ENCODE data around the gene ERCC4.

ERCC4 gene

GRCh38 chr16:13995194-13995593, 75.2 kb downstream of the ERCC4 start:
- DNase-seq, result no peak

DNA sequence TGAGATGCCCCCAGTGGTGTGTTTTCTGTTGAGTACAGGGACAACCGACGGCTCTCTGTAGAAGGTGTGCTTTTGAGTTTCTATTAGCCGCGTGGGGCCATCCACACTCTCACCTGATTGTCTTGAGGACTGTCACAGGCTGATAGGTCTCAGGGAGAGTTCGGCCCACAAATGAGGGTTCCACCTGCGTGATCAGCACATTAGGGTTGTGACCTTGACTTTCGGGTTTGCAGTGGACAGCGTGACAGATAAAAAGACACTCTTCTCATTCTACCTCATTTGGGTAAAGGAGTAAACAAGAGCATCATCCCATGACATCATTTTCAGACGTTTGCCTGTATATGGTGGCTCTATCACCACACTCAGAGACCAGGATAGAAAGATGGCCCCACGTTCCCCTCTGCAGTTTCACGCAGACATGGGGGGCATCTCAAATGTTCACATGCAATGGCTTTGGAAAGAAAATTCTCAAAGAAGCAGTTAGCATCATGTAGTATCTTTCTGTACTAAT, 76.9 kb downstream of the ERCC4 start:
- DNase-seq, result no peak

DNA sequence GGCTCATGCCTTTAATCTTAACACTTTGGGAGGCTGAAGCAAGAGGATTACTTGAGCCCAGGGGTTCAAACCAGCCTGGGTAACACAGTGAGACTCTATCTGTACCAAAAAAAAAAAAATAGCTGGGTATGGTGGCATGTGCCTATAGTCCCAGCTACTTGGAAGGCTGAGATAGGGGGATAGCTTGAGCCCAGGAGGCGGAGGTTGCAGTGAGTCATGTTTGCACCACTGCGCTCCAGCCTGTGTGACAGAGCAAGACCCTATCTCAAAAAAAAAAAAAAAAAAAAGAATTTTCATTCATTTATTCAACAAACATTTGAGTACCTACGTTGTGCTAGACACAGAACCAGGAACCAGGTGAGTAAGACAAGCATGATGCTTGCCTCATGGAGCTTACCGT, 77.6 kb downstream of the ERCC4 start:
- DNase-seq, result no peak

GRCh38 chr16:13997933-13998332, 78.0 kb downstream of the ERCC4 start:
- DNase-seq, result no peak

DNA sequence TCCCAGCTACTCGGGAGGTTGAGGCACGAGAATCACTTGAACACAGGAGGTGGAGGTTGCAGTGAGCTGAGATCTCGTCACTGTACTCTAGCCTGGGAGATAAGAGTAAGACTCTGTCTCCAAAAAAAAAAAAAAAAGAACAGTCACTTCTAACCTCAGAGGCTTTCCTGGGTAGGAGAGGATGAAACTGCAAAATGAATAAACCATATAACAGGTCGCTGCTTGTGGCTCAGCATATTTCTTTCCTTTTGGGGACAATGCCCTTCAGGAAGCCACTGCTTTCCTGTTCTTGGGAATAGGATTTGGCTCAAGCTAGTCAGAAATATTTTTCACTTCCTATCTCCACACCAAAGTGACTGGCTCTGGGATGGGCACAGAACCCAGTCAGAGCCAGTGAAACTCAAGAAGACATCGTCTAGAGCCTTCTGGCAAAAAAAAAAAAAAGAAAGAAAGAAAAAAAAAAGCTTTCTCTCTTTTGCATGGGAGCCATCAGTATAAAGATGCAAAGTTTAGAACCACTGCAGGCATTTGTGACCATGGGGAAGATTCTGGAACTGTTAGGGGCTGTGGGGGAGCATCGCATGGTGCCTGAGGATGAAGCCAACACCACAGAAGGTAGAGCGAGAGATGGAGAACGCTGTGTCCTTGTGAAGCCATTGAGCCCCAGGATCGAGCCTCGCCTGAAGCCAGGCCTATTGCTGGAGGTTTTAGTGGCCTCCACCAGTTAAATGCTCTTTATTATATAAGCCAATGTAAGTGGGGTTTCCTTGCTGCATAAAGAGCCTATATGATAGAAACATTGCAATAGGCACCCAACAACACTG, 79.3 kb downstream of the ERCC4 start:
- DNase-seq, result no peak

DNA sequence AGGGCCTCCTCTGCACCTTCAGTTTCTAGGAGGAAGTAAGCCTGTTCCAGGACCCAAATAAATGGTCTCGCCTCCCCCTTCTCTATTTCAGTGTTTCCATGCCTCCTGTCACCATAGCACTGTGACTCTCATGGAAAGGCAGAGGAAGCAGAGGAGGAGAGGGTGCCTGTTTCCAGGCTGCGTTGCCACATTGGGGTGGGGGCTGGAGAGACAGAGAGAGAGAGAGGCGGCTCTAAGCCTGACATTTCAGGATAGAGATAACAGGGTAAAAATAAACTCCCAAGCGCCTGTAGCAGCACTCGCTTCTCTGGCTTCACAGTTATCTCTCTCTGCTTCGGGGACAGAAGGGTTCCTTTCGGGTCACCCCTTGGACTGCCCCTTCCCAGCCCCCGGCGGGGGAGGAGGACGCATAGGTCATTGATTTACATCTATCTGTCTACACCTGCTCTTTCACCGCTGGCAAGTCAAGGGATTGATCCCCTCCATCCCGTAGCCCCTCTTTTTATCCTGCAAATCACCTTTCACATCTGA, 80.0 kb downstream of the ERCC4 start:
- no peak for DNase-seq

- DNase-seq, result no peak
These were observed 81.6 kb downstream of the ERCC4 start for GRCh38 chr16:14001521-14001920.
